Stimulated activated CD4-positive, alpha-beta T cell treated with anti-CD3 and anti-CD28 coated beads, Interleukin-1b, Interleukin-23, amount 100 ng/mL, for 1 hour (primary cell): Measurements from ENCODE around the gene FARS2.

Experiments
- DNase-seq, 2 donors: peaks; one replicate each; pipeline ENCODE4 v3.0.0-alpha.2; 2020; ENCODE audit warnings: low read depth in 2 of 2

Gene FARS2

GRCh38 chr6:5325173-5325572, 63.9 kb downstream of the FARS2 start:
- DNase-seq, result no peak

- DNase-seq, result no peak
Measured at GRCh38 chr6:5326022-5326641, 64.8 kb downstream of the FARS2 start.

GRCh38 chr6:5328800-5329199, 67.5 kb downstream of the FARS2 start:
- DNase-seq, result no peak

GRCh38 chr6:5331845-5332442, 70.6 kb downstream of the FARS2 start:
- DNase-seq, result no peak

GRCh38 chr6:5333658-5334057, 72.3 kb downstream of the FARS2 start:
- DNase-seq, result no peak

GRCh38 chr6:5334341-5334740, 73.0 kb downstream of the FARS2 start:
- DNase-seq, result no peak

- DNase-seq, result no peak
Measured at GRCh38 chr6:5335020-5335419, 73.7 kb downstream of the FARS2 start.

GRCh38 chr6:5337573-5337972, 76.3 kb downstream of the FARS2 start:
- DNase-seq, result no peak

- no peak for DNase-seq
Measured at GRCh38 chr6:5338177-5338960, 77.1 kb downstream of the FARS2 start.

- DNase-seq, result no peak
Measured at GRCh38 chr6:5339786-5340185, 78.5 kb downstream of the FARS2 start.

GRCh38 chr6:5341845-5342244, 80.5 kb downstream of the FARS2 start:
- no peak for DNase-seq

- no peak for DNase-seq
Measured at GRCh38 chr6:5343998-5344397, 82.7 kb downstream of the FARS2 start.

GRCh38 chr6:5345324-5345723, 84.0 kb downstream of the FARS2 start:
- DNase-seq, result no peak

GRCh38 chr6:5351552-5352210, 90.4 kb downstream of the FARS2 start:
- no peak for DNase-seq

- DNase-seq, result no peak
Measured at GRCh38 chr6:5353971-5354370, 92.7 kb downstream of the FARS2 start.

- no peak for DNase-seq
Measured at GRCh38 chr6:5357486-5357885, 96.2 kb downstream of the FARS2 start.

- DNase-seq, result no peak
Measured at GRCh38 chr6:5359417-5359816, 98.1 kb downstream of the FARS2 start.

- DNase-seq, result no peak
Measured at GRCh38 chr6:5361396-5361795, 100.1 kb downstream of the FARS2 start.

- DNase-seq, result no peak
Measured at GRCh38 chr6:5365436-5366195, 104.3 kb downstream of the FARS2 start.

- DNase-seq, result no peak
Measured at GRCh38 chr6:5366941-5367340, 105.6 kb downstream of the FARS2 start.

GRCh38 chr6:5367510-5367909, 106.2 kb downstream of the FARS2 start:
- no peak for DNase-seq

GRCh38 chr6:5373430-5373829, 112.1 kb downstream of the FARS2 start:
- no peak for DNase-seq
